ENCODE data around the gene MAST4.
"Not testable (repeated sequence)": the region's sequence is repeated elsewhere in the genome, so short reads cannot be mapped to it uniquely, and the experiment has no call there.

MAST4 gene

DNA sequence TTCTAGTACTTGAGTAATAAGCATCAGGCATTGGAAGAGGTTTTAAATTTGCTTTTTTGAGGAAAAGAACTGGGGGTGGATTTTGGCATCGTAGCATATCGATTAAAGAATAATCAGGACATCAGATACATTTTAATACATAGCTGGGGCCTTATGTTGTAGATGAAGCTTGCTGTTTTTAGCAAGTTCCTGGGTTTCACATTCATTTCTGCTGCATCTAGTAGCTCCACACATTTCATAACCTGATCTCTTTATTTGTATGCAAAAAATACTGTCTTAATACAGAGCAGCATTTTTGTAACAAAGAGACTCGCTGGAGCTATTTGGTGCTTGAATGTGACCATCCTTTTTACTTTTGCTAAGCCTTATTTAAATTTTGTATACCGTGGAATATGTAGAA is 571.9 kb downstream of the MAST4 start:
- DNase-seq (ENCODE audit: extremely low read depth in 1 of 2, low read depth in 1 of 2): no peak

DNA sequence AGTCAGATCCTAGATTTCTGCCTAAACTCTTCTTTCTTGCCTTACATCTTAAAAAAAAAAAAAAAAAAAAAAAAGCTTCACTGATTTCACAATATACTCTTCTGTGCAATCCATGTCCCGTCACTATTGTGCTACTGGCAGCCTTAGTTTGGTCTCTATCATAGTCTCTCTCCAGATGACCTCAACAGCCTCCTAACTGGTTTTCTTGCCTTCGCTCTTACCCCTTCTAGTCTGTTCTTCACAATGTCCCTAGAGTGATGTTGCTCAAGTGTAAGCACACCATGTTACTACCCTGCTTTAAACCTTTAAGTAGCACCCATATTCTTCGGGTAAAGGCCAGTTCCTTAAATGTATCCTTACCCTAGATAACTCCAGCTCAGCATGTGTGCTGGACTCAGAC is 574.6 kb downstream of the MAST4 start:
- no peak for DNase-seq (ENCODE audit: extremely low read depth in 1 of 2, low read depth in 1 of 2)

GRCh38 chr5:67173351-67173750 is 577.2 kb downstream of the MAST4 start:
- DNase-seq (ENCODE audit: extremely low read depth in 1 of 2, low read depth in 1 of 2): not testable (repeated sequence)

DNA sequence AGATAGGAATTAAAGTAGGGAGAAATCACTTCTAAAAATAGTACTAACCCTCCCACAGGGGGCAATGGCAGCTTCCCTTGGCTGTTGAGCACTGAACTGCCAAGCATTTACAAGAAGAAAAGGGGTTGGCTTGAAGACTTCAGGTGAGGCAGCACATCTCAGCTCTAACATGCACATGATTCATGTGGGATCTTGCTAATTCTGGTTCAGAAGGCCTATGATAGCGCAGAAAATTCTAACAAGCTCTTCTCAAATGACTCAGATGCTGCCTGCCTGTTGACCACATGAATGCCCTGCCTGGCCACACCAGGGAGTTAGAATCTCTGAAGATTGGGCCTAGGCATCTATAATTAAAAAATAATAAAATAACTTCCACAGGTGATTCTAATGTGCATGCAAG is 577.8 kb downstream of the MAST4 start:
- DNase-seq (ENCODE audit: extremely low read depth in 1 of 2, low read depth in 1 of 2): no peak

DNA sequence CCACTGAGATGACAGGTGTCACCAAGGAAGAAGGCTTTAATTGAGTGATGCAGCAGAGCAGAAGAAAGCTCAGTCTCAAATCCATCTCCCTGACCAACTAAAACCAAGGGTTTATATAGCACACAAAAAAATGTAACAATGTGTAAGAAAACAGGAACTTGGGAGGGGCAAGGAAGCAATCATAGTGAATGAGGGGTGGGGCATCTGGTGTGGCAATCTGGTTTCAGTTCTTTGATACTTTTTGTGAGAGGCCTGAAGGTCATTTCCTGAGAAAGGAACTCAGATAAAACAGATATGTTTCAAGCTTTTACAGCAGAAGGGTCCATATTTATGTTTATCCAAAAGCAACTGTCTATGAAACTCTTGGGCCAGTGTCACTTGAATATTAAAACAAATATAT is 580.7 kb downstream of the MAST4 start:
- DNase-seq (ENCODE audit: extremely low read depth in 1 of 2, low read depth in 1 of 2): no peak

DNA sequence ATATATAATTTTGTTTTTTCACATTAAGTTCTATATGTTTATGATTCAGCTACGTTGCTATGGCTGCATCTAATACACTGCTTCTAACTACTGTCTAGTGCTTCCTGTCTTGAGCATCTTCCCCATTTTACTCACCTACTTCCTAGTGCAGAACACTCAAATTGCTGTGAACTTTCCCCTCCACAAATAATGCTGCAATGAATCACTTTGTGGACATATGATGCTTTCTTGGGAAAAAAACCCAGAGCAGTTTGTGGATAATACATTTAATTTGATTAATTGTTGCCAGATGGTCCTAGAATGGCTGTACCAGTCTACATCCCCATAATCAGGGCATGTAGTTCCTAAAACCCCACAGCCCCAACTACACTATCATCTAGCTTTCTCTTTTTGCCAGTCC is 581.9 kb downstream of the MAST4 start:
- DNase-seq (ENCODE audit: extremely low read depth in 1 of 2, low read depth in 1 of 2): no peak

- no peak for DNase-seq (ENCODE audit: extremely low read depth in 1 of 2, low read depth in 1 of 2)
These were observed 582.8 kb downstream of the MAST4 start for GRCh38 chr5:67178966-67179365.

GRCh38 chr5:67179697-67180361 is 583.6 kb downstream of the MAST4 start:
- DNase-seq (ENCODE audit: extremely low read depth in 1 of 2, low read depth in 1 of 2): no peak

DNA sequence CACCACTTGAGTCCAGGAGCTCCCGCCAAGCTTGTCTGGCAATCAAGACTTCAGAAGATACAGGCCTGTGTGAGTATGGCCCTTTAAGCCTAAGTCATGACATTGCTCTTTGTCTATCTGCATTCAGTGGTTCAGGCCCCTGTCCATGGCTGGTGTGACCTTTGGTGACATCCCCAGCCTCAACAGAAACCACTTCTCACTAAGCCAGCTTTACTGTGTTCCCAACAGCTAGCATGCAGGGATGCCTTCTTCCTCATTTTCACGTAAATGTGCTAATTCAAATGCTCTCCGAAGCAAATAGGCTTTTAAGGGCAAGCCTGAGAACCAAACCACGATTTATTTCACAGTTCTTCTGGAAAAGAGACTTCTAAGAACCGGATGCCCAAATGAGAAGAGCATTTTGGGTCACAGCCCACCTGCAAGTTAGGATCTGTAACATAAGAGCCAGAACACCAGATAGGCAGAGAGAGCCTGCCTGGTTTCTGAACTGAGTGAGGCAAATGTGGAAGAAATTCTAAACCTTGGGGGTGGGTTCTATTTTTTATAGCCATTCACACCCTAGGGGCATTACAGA is 585.5 kb downstream of the MAST4 start:
- no peak for DNase-seq (ENCODE audit: extremely low read depth in 1 of 2, low read depth in 1 of 2)

- no peak for DNase-seq (ENCODE audit: extremely low read depth in 1 of 2, low read depth in 1 of 2)
These were observed 586.2 kb downstream of the MAST4 start for GRCh38 chr5:67182301-67182790.

GRCh38 chr5:67183859-67184258 is 587.7 kb downstream of the MAST4 start:
- DNase-seq (ENCODE audit: extremely low read depth in 1 of 2, low read depth in 1 of 2): no peak

DNA sequence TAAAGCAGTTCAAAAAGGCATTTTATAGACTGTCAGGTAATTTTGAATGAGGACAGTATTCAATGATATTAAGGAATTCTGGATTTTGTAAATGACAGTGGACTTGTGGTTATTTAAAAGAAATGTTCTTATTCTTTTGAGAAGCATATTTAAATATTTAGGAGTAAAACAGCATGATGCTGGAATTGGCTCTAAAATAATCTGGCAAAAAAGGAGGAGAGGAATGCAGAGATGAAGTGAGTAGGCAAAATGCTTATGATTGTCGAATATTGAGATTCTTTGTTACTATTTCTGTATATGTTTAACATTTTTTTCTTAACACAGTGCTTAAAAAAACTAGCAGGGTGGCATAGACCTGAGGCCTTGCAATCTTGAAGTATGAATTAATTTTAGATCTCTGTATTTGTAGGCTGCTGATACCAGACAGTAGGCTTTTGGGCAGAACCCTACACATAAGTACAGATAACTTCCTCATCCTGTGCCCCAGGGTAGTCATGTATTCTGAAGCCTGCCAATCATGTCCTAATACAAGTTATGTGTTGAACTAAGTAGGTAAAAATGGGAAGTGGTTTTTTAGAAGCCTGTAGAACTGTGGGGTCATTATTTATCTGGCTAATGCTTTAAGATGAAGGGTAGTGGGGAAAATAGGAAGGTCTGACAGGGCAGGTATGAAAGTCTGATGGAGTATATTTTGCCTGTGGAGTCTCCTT is 591.0 kb downstream of the MAST4 start:
- DNase-seq (ENCODE audit: extremely low read depth in 1 of 2, low read depth in 1 of 2): no peak

DNA sequence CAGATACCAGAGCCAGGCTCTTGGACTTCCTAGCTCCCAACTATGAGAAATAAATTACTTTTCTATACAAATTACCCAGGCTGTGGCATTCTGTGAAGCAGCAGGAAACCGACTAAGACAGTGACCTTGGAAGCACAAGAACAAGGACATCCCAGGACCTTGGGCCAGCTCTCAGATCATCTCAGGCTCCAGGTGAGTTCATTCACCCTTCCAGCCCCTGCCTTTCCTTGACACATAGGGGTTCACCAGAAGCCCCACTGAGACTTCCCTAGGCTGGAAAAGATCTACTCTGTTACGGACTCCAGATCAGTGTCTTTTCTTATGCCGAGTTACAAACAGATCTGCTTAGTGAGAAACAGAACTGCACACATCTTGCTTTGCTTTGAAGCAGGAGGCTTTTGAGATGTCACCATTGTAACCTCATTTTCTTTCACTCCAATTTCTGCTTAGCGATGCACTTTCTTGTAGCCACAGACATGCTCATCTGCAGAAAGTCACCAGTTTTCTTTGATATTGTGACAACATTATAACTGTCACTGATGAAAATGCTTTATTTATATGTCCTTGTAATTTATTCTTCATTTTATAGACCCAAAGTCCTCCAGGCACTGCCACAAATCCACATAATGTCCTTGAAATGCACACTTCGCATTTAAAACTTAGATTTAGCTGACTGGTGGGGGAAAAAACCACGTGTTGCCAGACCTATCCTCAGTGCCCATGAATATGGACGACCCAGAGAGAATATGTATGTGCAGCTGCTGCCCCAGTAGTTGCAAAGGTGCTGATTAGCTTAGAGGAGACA is 592.3 kb downstream of the MAST4 start:
- DNase-seq (ENCODE audit: extremely low read depth in 1 of 2, low read depth in 1 of 2): no peak

GRCh38 chr5:67189079-67189354 is 592.8 kb downstream of the MAST4 start:
- DNase-seq (ENCODE audit: extremely low read depth in 1 of 2, low read depth in 1 of 2): no peak

- DNase-seq (ENCODE audit: extremely low read depth in 1 of 2, low read depth in 1 of 2): no peak
These were observed 593.7 kb downstream of the MAST4 start for GRCh38 chr5:67189931-67190330.

DNA sequence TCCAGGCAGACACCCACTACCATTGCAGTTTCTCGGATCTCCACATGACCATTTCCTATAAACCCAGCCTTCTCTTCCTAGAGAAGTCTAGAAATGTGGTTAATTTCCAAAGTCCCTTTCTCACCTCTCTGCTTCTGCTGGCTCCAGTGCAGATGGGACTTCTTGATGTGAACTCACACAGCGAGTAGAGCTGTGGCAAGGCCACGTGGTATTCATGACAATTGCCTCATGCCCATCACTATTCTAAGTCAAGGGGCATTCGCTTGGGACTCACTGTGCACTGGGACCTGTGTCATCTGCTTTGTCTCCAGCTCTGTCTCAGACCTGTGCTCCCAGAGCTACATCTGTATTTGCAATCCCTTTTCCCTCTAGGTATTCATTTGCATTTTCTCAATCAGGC is 594.2 kb downstream of the MAST4 start:
- no peak for DNase-seq (ENCODE audit: extremely low read depth in 1 of 2, low read depth in 1 of 2)

DNA sequence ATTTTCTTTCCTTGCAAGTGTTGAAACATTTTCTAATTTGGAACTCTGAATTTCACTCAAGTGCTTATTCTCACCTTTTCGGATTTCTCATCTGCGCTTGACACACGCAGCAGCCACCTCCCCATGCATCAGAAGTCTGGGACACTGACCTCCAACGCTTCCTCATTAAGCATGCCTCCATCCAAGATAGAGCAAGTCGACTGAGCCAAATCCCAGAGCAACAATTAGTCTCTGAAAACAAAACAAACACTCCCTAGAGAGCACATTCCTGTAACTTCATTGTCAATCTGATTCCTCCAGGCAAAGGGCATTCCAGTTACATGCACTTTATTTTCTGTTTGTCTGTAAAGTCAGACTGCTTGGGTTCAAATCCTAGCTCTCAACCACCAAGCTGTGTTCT is 594.7 kb downstream of the MAST4 start:
- no peak for DNase-seq (ENCODE audit: extremely low read depth in 1 of 2, low read depth in 1 of 2)

GRCh38 chr5:67192719-67193438 is 596.7 kb downstream of the MAST4 start:
- DNase-seq (ENCODE audit: extremely low read depth in 1 of 2, low read depth in 1 of 2): no peak

DNA sequence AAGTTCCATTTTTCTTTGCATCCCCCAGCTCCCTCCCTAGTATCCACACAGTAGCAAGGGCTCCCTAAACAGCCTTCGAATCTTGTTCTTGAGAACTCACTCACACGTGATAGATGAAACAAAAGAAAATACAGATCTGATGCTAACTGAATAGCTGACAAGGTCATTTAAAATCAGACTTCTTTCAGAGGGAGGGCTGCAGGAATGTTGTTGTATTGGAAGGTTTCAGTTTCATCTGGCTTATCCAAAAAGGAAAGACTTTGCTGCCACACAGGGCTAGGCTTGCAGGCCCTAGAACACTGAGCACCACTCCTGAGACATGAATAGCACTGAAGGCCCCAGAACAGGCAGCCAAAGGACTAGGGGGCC is 597.2 kb downstream of the MAST4 start:
- no peak for DNase-seq (ENCODE audit: extremely low read depth in 1 of 2, low read depth in 1 of 2)

DNA sequence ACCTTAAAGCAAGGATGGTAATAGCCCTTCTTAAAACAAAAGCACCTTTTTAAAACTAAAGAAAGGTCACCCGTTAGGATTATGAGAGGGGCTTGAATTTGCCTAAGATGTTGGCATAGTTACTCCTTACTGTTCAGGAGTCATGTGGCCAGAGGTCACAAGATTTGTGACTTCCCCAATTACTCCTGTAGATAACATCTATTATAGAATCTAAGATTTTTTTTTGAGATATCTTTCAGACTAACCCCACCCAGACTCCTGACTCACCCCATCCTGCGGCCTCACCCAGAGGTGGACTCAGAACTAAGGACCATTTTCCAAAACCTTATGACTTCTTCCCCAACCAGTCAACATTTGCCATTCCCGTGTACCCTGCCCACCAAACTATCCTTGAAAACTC is 598.0 kb downstream of the MAST4 start:
- DNase-seq (ENCODE audit: extremely low read depth in 1 of 2, low read depth in 1 of 2): no peak
